Measurements from ENCODE around the gene GNAT1.

GNAT1 gene

GRCh38 chr3:50205413-50206276, 14.2 kb downstream of the GNAT1 start:
- TF ChIP-seq TSHZ2 (CRISPR knock-in tag; IDR thresholded peaks at IDR 0.05) (no peak), ZC3H10 (CRISPR knock-in tag; IDR thresholded peaks at IDR 0.05) (no peak), GLIS3 (CRISPR knock-in tag; IDR thresholded peaks at IDR 0.05) (no peak), ZNF70 (CRISPR knock-in tag; IDR thresholded peaks at IDR 0.05) (no peak), CSRNP3 (CRISPR knock-in tag; IDR thresholded peaks at IDR 0.05) (no peak)
- peak; percentile 64 for ATAC-seq

DNA sequence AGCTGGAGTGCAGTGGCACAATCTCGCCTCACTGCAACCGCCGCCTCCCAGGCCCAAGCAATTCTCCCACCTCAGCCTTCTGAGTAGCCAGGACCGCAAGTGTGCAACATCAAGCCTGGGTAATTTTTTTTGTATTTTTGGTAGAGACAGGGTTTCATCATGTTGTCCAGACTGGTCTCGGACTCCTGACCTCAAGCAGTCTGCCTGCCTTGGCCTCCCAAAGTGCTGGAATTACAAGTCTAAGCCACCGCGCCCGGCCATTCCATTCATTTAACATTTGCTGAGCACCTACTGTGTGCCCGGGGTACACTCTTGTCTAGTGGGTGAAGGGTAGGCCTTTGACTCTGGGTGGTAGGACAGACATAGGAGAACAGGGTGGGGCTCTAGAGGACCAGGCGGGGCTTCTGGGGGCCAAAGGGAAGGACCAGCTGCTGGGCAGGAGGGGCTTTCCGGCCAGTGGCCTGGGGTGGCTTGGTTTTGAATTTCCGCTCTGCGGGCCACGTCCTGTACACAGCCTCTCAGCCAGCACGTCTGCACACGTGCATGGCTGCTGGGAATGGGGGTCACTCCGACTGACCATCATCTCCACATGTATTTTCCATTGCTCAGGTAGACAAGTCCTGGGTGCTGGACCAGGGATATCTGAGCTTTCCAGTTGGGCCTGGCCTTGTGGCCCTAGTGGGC, 16.1 kb downstream of the GNAT1 start:
- ATAC-seq: no peak
- TF ChIP-seq ISL1 (CRISPR knock-in tag; IDR thresholded peaks at IDR 0.05): no peak
- TF ChIP-seq POU6F1 (CRISPR knock-in tag; IDR thresholded peaks at IDR 0.05; ENCODE audit: borderline replicate concordance, low read depth): no peak
- no peak for TF ChIP-seq TOX (CRISPR knock-in tag; IDR thresholded peaks at IDR 0.05; ENCODE audit: borderline replicate concordance)
- TF ChIP-seq TSHZ2 (CRISPR knock-in tag; IDR thresholded peaks at IDR 0.05): no peak

DNA sequence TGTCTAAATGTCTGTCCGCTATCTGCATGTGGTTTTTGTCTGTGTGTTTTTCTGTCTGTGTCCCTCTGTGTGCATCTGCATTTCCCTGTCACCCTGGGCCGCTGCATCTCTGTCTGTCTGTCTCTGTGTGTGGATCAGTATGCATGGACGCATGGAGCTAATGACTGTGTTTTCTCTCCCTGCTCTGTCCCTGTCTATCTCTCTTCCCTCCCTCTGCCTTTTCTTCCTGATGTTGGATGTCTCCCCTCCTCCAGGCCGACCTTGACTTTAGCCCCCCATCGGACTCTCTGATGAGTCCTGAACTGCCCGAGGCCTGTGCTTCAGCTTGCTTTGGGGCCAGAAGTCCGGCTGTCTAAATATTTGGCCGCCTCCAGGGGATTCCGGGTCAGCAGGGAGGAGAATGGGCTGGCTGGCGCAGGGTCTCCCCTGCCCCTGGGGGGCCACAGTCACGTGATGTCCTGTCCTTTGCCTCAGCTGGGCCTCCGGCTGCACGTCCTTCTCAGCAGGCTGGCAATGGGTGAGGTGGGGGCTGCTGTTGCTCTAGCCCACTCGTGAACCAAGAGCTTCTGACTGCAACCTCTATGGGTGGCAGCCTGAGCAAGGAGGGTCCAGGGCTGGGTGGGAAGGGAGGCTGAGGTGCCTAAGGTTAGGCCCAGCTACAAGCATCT, 17.4 kb downstream of the GNAT1 start:
- TF ChIP-seq TCF4 (CRISPR knock-in tag; IDR thresholded peaks at IDR 0.05; ENCODE audit: borderline replicate concordance) (no peak), CSDC2 (CRISPR knock-in tag; IDR thresholded peaks at IDR 0.05) (no peak), SNAI2 (CRISPR knock-in tag; IDR thresholded peaks at IDR 0.05) (no peak), RARB (CRISPR knock-in tag; IDR thresholded peaks at IDR 0.05) (no peak), TOX (CRISPR knock-in tag; IDR thresholded peaks at IDR 0.05; ENCODE audit: borderline replicate concordance) (no peak), ZFP3 (CRISPR knock-in tag; IDR thresholded peaks at IDR 0.05) (no peak), GLIS3 (CRISPR knock-in tag; IDR thresholded peaks at IDR 0.05) (no peak), ARNTL (CRISPR knock-in tag; IDR thresholded peaks at IDR 0.05; ENCODE audit: borderline replicate concordance, low read depth) (no peak), PATZ1 (CRISPR knock-in tag; IDR thresholded peaks at IDR 0.05; ENCODE audit: borderline replicate concordance) (no peak), ZNF8 (CRISPR knock-in tag; IDR thresholded peaks at IDR 0.05) (no peak), TSHZ2 (CRISPR knock-in tag; IDR thresholded peaks at IDR 0.05) (no peak)
- ATAC-seq: no peak

Data from SK-N-SH treated with all-trans-retinoic acid at 6 μM for 48 hours (cell line).